HCT116 (cell line): ENCODE data around the gene SPTBN1. TPM values are rescaled to one million over a fixed set of nuclear protein-coding genes. Genes with fewer than 3 reads are reported as not detected.

Source experiments
- ATAC-seq: fragments of 200-7000 bp; cut with Tn5 transposase; 2 replicates; pipeline ENCODE4 v1.9.1; 2020; ENCODE audit warnings: mild to moderate bottlenecking, moderate library complexity
- BruUV-seq: library from RNA; stranded (reverse); fragments of 400-500 nt; replicated peaks from 2 replicates; lab custom pipeline; 2021; lab: Mats Ljungman, UMichigan
- CTCF ChIA-PET: fragments of 300-600 bp; sonication (Branson Sonifier 250); formaldehyde crosslinking; loops from one replicate; lab custom pipeline; 2021; ENCODE audit warnings: antibody characterized with exemption; lab: Charles Lee
- POLR2A ChIA-PET: fragments of 300-600, 350-600 bp; sonication (Branson Sonifier 250); formaldehyde crosslinking; loops from one replicate; lab custom pipeline; 2021; ENCODE audit warnings: antibody characterized with exemption; lab: Charles Lee
- RAD21 ChIA-PET, 2 experiments: fragments of 300-600 bp; sonication (Branson Sonifier 250); formaldehyde crosslinking; loops; one replicate each; lab custom pipeline; 2023; ENCODE audit warnings: low total read pairs in 2 of 2; ENCODE audit not compliant: uncharacterized antibody in 2 of 2, unreplicated experiment in 2 of 2, low non-redundant PET in 1 of 2; lab: Charles Lee
- DNase-seq: peaks from one replicate; pipeline ENCODE4 v3.0.0-alpha.2; 2010; ENCODE audit warnings: low read depth, low spot score
- H2AFZ ChIP-seq: fragments of 200-600 bp; shearing (Covaris generic), sonication (generic); 2 replicates; pipeline ENCODE4 v1.6.1; 2017; ENCODE audit warnings: low read depth, mixed run types, mixed read lengths, antibody characterized with exemption, low read length; ENCODE audit not compliant: poor library complexity, severe bottlenecking
- H3K27ac ChIP-seq: 2 replicates; pipeline ENCODE4 v1.5.1; 2012; ENCODE audit warnings: low read depth, low read length
- H3K27me3 ChIP-seq: fragments of 200-600 bp; sonication (generic); 2 replicates; pipeline ENCODE4 v1.6.1; 2016; ENCODE audit warnings: mixed run types, low read length, mixed read lengths; ENCODE audit not compliant: insufficient read depth
- H3K36me3 ChIP-seq, 2 experiments: fragments of 200-500 bp in 1 of 2; fragments of 200-600 bp in 1 of 2; sonication (Bioruptor generic) in 1 of 2; sonication (generic) in 1 of 2; 2 replicates each; pipeline versions ENCODE4 v1.5.1 to v1.6.1; 2014 to 2016; ENCODE audit warnings: low read length in 2 of 2, inconsistent platforms in 1 of 2, mixed read lengths in 1 of 2, mixed run types in 1 of 2; ENCODE audit not compliant: insufficient read depth in 2 of 2, control insufficient read depth in 1 of 2
- H3K4me1 ChIP-seq, 2 experiments: fragments of 200-600 bp in 1 of 2; sonication (generic) in 1 of 2; 2 replicates each; pipeline versions ENCODE4 v1.5.1 to v1.6.1; 2012 to 2017; ENCODE audit warnings: low read length in 2 of 2, inconsistent platforms in 1 of 2, mild to moderate bottlenecking in 1 of 2, mixed read lengths in 1 of 2, mixed run types in 1 of 2, moderate library complexity in 1 of 2; ENCODE audit not compliant: insufficient read depth in 2 of 2, control insufficient read depth in 1 of 2
- H3K4me2 ChIP-seq: fragments of 200-600 bp; sonication (generic); 2 replicates; pipeline ENCODE4 v1.6.1; 2017; ENCODE audit warnings: mixed run types, low read length, mixed read lengths
- H3K4me3 ChIP-seq, 2 experiments: fragments of 200-600 bp in 1 of 2; sonication (generic) in 1 of 2; replicated peaks in 1 of 2; 2 replicates each; pipeline ENCODE4 v1.5.1; 2011 to 2016; ENCODE audit warnings: low read length in 2 of 2, control low read depth in 1 of 2, low read depth in 1 of 2, mild to moderate bottlenecking in 1 of 2, mixed read lengths in 1 of 2, mixed run types in 1 of 2
- H3K79me2 ChIP-seq: fragments of 200-600 bp; sonication (generic); 2 replicates; pipeline ENCODE4 v1.6.1; 2017; ENCODE audit warnings: mild to moderate bottlenecking, mixed run types, low read length, moderate library complexity, mixed read lengths; ENCODE audit not compliant: insufficient read depth
- H3K9ac ChIP-seq: fragments of 200-600 bp; sonication (generic); 2 replicates; pipeline ENCODE4 v1.6.1; 2016; ENCODE audit warnings: low read length, mixed read lengths
- H3K9me2 ChIP-seq: fragments of 200-600 bp; sonication (generic), shearing (Covaris generic); 2 replicates; pipeline ENCODE4 v1.6.1; 2017; ENCODE audit warnings: mixed run types, mild to moderate bottlenecking, moderate library complexity; ENCODE audit not compliant: insufficient read depth
- H3K9me3 ChIP-seq, 2 experiments: fragments of 200-500 bp in 1 of 2; fragments of 200-600 bp in 1 of 2; sonication (Bioruptor generic) in 1 of 2; sonication (generic) in 1 of 2; 2 replicates each; pipeline ENCODE4 v1.6.1; 2014 to 2017; ENCODE audit warnings: low read length in 2 of 2, mixed read lengths in 2 of 2, inconsistent platforms in 1 of 2, low read depth in 1 of 2, mild to moderate bottlenecking in 1 of 2, mixed run types in 1 of 2, moderate library complexity in 1 of 2; ENCODE audit not compliant: control insufficient read depth in 1 of 2, insufficient read depth in 1 of 2
- H4K20me1 ChIP-seq: fragments of 200-600 bp; sonication (generic), shearing (Covaris generic); 2 replicates; pipeline ENCODE4 v1.6.1; 2017; ENCODE audit warnings: mixed run types, mild to moderate bottlenecking, moderate library complexity; ENCODE audit not compliant: insufficient read depth
- CBX3 ChIP-seq: IDR thresholded peaks from 2 replicates; pipeline ENCODE4 v1.6.1; 2012; ENCODE audit warnings: low read depth
- CEBPB ChIP-seq: IDR thresholded peaks from 2 replicates; pipeline ENCODE4 v1.6.1; 2012; ENCODE audit warnings: low read depth
- CTCF ChIP-seq, 3 experiments: fragments of 200-600 bp in 1 of 3; sonication (generic) in 1 of 3; IDR thresholded peaks in 2 of 3; conservative IDR thresholded peaks in 1 of 3; 2 replicates each; pipeline ENCODE4 v1.5.1; 2012 to 2017; ENCODE audit warnings: low read depth in 2 of 3, low read length in 2 of 3, antibody characterized with exemption in 1 of 3, borderline replicate concordance in 1 of 3, control low read depth in 1 of 3, mild to moderate bottlenecking in 1 of 3, mixed read lengths in 1 of 3, mixed run types in 1 of 3, moderate library complexity in 1 of 3; ENCODE audit not compliant: insufficient read depth in 1 of 3
- EGR1 ChIP-seq: IDR thresholded peaks from 2 replicates; pipeline ENCODE4 v1.6.1; 2012; ENCODE audit warnings: low read depth
- ELF1 ChIP-seq: IDR thresholded peaks from 2 replicates; pipeline ENCODE4 v1.6.1; 2012; ENCODE audit warnings: low read depth, borderline replicate concordance
- FOSL1 ChIP-seq: IDR thresholded peaks from 2 replicates; pipeline ENCODE4 v1.6.1; 2012; ENCODE audit warnings: low read depth
- RAD21 ChIP-seq: IDR thresholded peaks from 2 replicates; pipeline ENCODE4 v1.6.1; 2012; ENCODE audit warnings: low read depth, mild to moderate bottlenecking
- YY1 ChIP-seq: IDR thresholded peaks from 2 replicates; pipeline ENCODE4 v1.6.1; 2011; ENCODE audit warnings: low read length, low read depth, moderate library complexity, mild to moderate bottlenecking; ENCODE audit not compliant: insufficient replicate concordance; ENCODE audit errors: extremely low read depth
- intact Hi-C: fragments of 100-400 bp; cut with micrococcal nuclease; formaldehyde crosslinking; loops from 2 replicates; pipeline ENCODE4 v1.10.0; 2022
- total RNA-seq: library from RNA; stranded (reverse); gene quantifications from one replicate; pipeline ENCODE4 v1.2.1, GENCODE V29; 2021; ENCODE audit not compliant: unreplicated experiment

SPTBN1 gene
- total RNA-seq, 1 experiment from 2014 or later, result 84.4 TPM

GRCh38 chr2:54573537-54573919 lies 117.4 kb downstream of the SPTBN1 start:
- ATAC-seq (no peak), DNase-seq (no peak)
- ChIA-PET CTCF (no interaction called here), POLR2A (no interaction called here), RAD21 (no interaction called here)
- no TSS peak for BruUV-seq
- no peak overlapping the region for H3K27ac ChIP-seq
- H4K20me1 ChIP-seq, result no peaks in the 10 kb centered on the region; the same call in 1 of the 2 replicates
- H3K36me3 ChIP-seq, result no peaks in the 10 kb centered on the region
- H3K4me1 ChIP-seq, result peaks cover 39 to 52% of the 10 kb centered on the region in 2 experiments
- H2AFZ ChIP-seq, result no peak overlapping the region
- no peak overlapping the region for H3K9ac ChIP-seq
- H3K4me2 ChIP-seq, result no peak overlapping the region
- H3K9me3 ChIP-seq, result no peaks in the 10 kb centered on the region
- H3K9me2 ChIP-seq, result no peaks in the 10 kb centered on the region
- intact Hi-C loops, result no loop called here
- no peaks in the 10 kb centered on the region for H3K27me3 ChIP-seq
- TF ChIP-seq CEBPB, result no peak
- TF ChIP-seq RAD21, result no peak
- TF ChIP-seq ELF1, result no peak
- no peak for TF ChIP-seq EGR1
- TF ChIP-seq FOSL1, result no peak
- TF ChIP-seq CTCF (IDR thresholded peaks at IDR 0.05 in 2 of 3, conservative IDR thresholded peaks at IDR 0.05 in 1 of 3; ENCODE audit: borderline replicate concordance in 1 of 3, insufficient read depth in 1 of 3, low read depth in 2 of 3, low read length in 2 of 3), result no peak
- TF ChIP-seq YY1, result no peak
- no peak for TF ChIP-seq CBX3
- no peak overlapping the region for H3K4me3 ChIP-seq
- peaks cover 94% of the 10 kb centered on the region for H3K79me2 ChIP-seq
